Activated B cell treated with CpG ODN at 0.5 μM for 24 hours (primary cell): ENCODE results near the gene ANKRD9. TPM values are rescaled to one million over a fixed set of nuclear protein-coding genes. Genes with fewer than 3 reads are reported as not detected.

ENCODE experiments used
- ATAC-seq: fragments of 200-7000 bp; cut with Tn5 transposase; one replicate; pipeline ENCODE4 v1.10.0; 2021; ENCODE audit warnings: low read depth, mild to moderate bottlenecking, moderate library complexity
- CTCF ChIA-PET: fragments of 350-600 bp; sonication (Branson Sonifier 250); formaldehyde crosslinking; loops from one replicate; lab custom pipeline; 2021; ENCODE audit warnings: antibody characterized with exemption; lab: Charles Lee
- POLR2A ChIA-PET: fragments of 350-600 bp; sonication (Branson Sonifier 250); formaldehyde crosslinking; loops from one replicate; lab custom pipeline; 2021; ENCODE audit warnings: antibody characterized with exemption; lab: Charles Lee
- DNase-seq: peaks from one replicate; pipeline ENCODE4 v3.0.0; 2022
- H3K27ac Mint-ChIP-seq: one replicate; pipeline ENCODE4 v1.8.0; 2020; ENCODE audit warnings: mixed read lengths
- H3K27me3 Mint-ChIP-seq: one replicate; pipeline ENCODE4 v1.8.0; 2021; ENCODE audit warnings: mixed read lengths
- H3K36me3 Mint-ChIP-seq: one replicate; pipeline ENCODE4 v1.8.0; 2021; ENCODE audit warnings: low read depth, mixed read lengths
- H3K4me1 Mint-ChIP-seq: one replicate; pipeline ENCODE4 v1.8.0; 2021; ENCODE audit warnings: mixed read lengths
- H3K4me3 Mint-ChIP-seq: one replicate; pipeline ENCODE4 v1.8.0; 2020; ENCODE audit warnings: mild to moderate bottlenecking, mixed read lengths
- H3K9me3 Mint-ChIP-seq: one replicate; pipeline ENCODE4 v1.8.0; 2020; ENCODE audit warnings: mixed read lengths
- CTCF ChIP-seq: fragments of 200-600 bp; IDR thresholded peaks from one replicate; pipeline ENCODE4 v1.8.0; 2022; ENCODE audit warnings: antibody characterized with exemption, mild to moderate bottlenecking
- intact Hi-C: fragments of 100-400 bp; cut with micrococcal nuclease; formaldehyde crosslinking; loops from one replicate; pipeline ENCODE4 v1.15.1; 2024
- total RNA-seq: library from RNA; stranded (reverse); gene quantifications from 2 replicates; pipeline ENCODE4 v1.2.3, GENCODE V29; 2022

ANKRD9 gene, protein sequence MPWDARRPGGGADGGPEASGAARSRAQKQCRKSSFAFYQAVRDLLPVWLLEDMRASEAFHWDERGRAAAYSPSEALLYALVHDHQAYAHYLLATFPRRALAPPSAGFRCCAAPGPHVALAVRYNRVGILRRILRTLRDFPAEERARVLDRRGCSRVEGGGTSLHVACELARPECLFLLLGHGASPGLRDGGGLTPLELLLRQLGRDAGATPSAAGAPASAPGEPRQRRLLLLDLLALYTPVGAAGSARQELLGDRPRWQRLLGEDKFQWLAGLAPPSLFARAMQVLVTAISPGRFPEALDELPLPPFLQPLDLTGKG
- total RNA-seq = 1.4 and 1.8 TPM in 2 replicates

- intact Hi-C loops = loop anchor here (1.0 to 10.0 kb wide), 4 partner anchors 14 to 425 kb away; partner anchors contain the start of genes CINP, HSP90AA1 and TECPR2
- CTCF ChIA-PET = no interaction called here
- TF ChIP-seq CTCF = no peak
- peak; percentile 81 for DNase-seq
- Mint-ChIP-seq H3K36me3 (no peaks in the 10 kb centered on the region), H3K27me3 (peaks cover 3% of the 10 kb centered on the region), H3K9me3 (no peaks in the 10 kb centered on the region), H3K27ac (no peak within 1 kb of the TSS), H3K4me3 (peak within 1 kb of the TSS; percentile 82), H3K4me1 (peaks cover 11% of the 10 kb centered on the region)
- peak; percentile 82 for ATAC-seq
- POLR2A ChIA-PET = interaction anchor here (0.7 to 1.1 kb wide), 4 partner anchors 20 to 824 kb away, joined by 3 to 5 read pairs (median 4); partner anchors contain the start of genes CINP, EIF5 and TECPR2
These were observed at the start of gene ANKRD9 for GRCh38 chr14:102509746-102510615. Gene ANKRD9 (minus strand): TSS chr14:102509776. CDS start chr14:102507889, 1,887 bp downstream.

DNA sequence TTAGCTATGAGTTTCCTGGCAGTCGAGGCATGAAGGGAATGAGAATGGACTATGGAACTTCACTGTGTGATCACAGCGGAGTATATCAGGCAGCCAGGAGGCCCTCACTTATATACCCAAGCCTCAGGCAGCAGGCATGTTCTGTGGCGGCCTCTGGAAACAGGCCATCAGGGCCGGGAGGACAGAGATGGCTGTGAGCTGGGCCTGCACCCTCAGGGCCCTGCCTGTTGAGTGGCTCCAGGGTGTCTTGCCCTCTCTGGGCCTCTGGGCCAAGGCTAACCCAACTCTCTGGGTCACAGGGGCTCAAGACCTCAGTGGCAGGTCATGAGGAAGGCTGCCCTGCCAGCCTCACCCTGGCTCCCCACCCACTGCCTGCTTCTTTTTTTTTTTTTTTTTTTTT is 49.0 kb upstream of the ANKRD9 start:
- Mint-ChIP-seq H3K4me1 (peaks cover 15% of the 10 kb centered on the region), H3K27me3 (no peaks in the 10 kb centered on the region), H3K9me3 (no peaks in the 10 kb centered on the region), H3K27ac (no peak overlapping the region), H3K4me3 (no peak overlapping the region), H3K36me3 (no peaks in the 10 kb centered on the region)
- POLR2A ChIA-PET = interaction anchor here (3.9 kb wide), 1 partner anchor 33 kb away, joined by 13 read pairs; no protein-coding TSS in a partner anchor
- intact Hi-C loops = no loop called here
- ATAC-seq = no peak
- CTCF ChIA-PET = interaction anchor here (1.2 kb wide), 1 partner anchor 11 kb away, joined by 3 read pairs; no protein-coding TSS in a partner anchor
- no peak for DNase-seq
- no peak for TF ChIP-seq CTCF

GRCh38 chr14:102557434-102558226 is 48.1 kb upstream of the ANKRD9 start:
- Mint-ChIP-seq H3K4me3 (no peak overlapping the region), H3K4me1 (peaks cover 15% of the 10 kb centered on the region), H3K27ac (no peak overlapping the region), H3K36me3 (no peaks in the 10 kb centered on the region), H3K27me3 (no peaks in the 10 kb centered on the region), H3K9me3 (no peaks in the 10 kb centered on the region)
- CTCF ChIA-PET = interaction anchor here (1.2 kb wide), 1 partner anchor 10 kb away, joined by 3 read pairs; no protein-coding TSS in a partner anchor
- intact Hi-C loops = no loop called here
- DNase-seq (no peak), ATAC-seq (no peak)
- TF ChIP-seq CTCF = no peak
- POLR2A ChIA-PET = interaction anchor here (1.1 kb wide), 1 partner anchor 7 kb away, joined by 4 read pairs; no protein-coding TSS in a partner anchor

GRCh38 chr14:102556098-102556677 is 46.6 kb upstream of the ANKRD9 start:
- Mint-ChIP-seq H3K9me3 (no peaks in the 10 kb centered on the region), H3K36me3 (no peaks in the 10 kb centered on the region), H3K27ac (no peak overlapping the region), H3K4me3 (peak overlapping the region; percentile 78), H3K4me1 (peaks cover 14% of the 10 kb centered on the region), H3K27me3 (no peaks in the 10 kb centered on the region)
- DNase-seq (no peak), ATAC-seq (no peak)
- intact Hi-C loops = no loop called here
- TF ChIP-seq CTCF = no peak
- ChIA-PET POLR2A (interaction anchor here (0.7 to 1.0 kb wide), 5 partner anchors 9 to 315 kb away, joined by 4 read pairs; no protein-coding TSS in a partner anchor), CTCF (no interaction called here)
